Naive thymus-derived CD4-positive, alpha-beta T cell (primary cell): ENCODE results near the gene MSANTD1. TPM values are rescaled to one million over a fixed set of nuclear protein-coding genes. Genes with fewer than 3 reads are reported as not detected.

Experiments used
- ATAC-seq: fragments of 150-1000 bp; cut with Tn5 transposase; 2 replicates; pipeline ENCODE4 v1.10.0; 2021; ENCODE audit warnings: mild to moderate bottlenecking, moderate library complexity
- CTCF ChIA-PET: fragments of 350-600 bp; sonication (Branson Sonifier 250); formaldehyde crosslinking; loops from one replicate; lab custom pipeline; 2021; ENCODE audit warnings: antibody characterized with exemption; lab: Charles Lee
- POLR2A ChIA-PET: fragments of 350-600 bp; sonication (Branson Sonifier 250); formaldehyde crosslinking; loops from one replicate; lab custom pipeline; 2021; ENCODE audit warnings: antibody characterized with exemption, inconsistent platforms; lab: Charles Lee
- DNase-seq, 9 donors: peaks; one replicate each; pipeline versions ENCODE4 v3.0.0 to v3.0.0-alpha.2; 2020 to 2022; ENCODE audit warnings: mixed read lengths in 1 of 9
- H3K27ac ChIP-seq: one replicate; pipeline ENCODE4 v1.7.0; 2013; ENCODE audit warnings: mild to moderate bottlenecking, low read depth, low read length, moderate library complexity
- H3K27me3 ChIP-seq, 2 donors: one replicate each; pipeline ENCODE4 v1.7.0; 2013; ENCODE audit warnings: low read length in 2 of 2, mild to moderate bottlenecking in 2 of 2, moderate library complexity in 2 of 2; ENCODE audit not compliant: control insufficient read depth in 2 of 2, insufficient read depth in 2 of 2
- H3K36me3 ChIP-seq, 3 experiments: 1 replicate in 2 of 3; 2 replicates in 1 of 3; pipeline ENCODE4 v1.7.0; 2013; ENCODE audit warnings: low read length in 3 of 3, mild to moderate bottlenecking in 3 of 3, moderate library complexity in 1 of 3; ENCODE audit not compliant: insufficient read depth in 3 of 3, control insufficient read depth in 2 of 3
- H3K4me1 ChIP-seq, 2 donors: one replicate each; pipeline ENCODE4 v1.7.0; 2013; ENCODE audit warnings: low read length in 2 of 2, mild to moderate bottlenecking in 2 of 2, moderate library complexity in 1 of 2; ENCODE audit not compliant: control insufficient read depth in 2 of 2, insufficient read depth in 2 of 2
- H3K4me3 ChIP-seq: 2 replicates; pipeline ENCODE4 v1.7.0; 2013; ENCODE audit warnings: mild to moderate bottlenecking, low read length
- H3K9me3 ChIP-seq, 3 experiments: 1 replicate in 2 of 3; 2 replicates in 1 of 3; pipeline ENCODE4 v1.7.0; 2013; ENCODE audit warnings: low read length in 3 of 3; ENCODE audit not compliant: control insufficient read depth in 2 of 3
- H3K27ac Mint-ChIP-seq, 9 donors: one replicate each; pipeline ENCODE4 v1.8.0; 2020 to 2022; ENCODE audit warnings: mixed read lengths in 9 of 9, mild to moderate bottlenecking in 8 of 9, moderate library complexity in 5 of 9, inconsistent platforms in 2 of 9
- H3K27me3 Mint-ChIP-seq, 5 donors: one replicate each; pipeline ENCODE4 v1.8.0; 2021 to 2022; ENCODE audit warnings: mixed read lengths in 5 of 5, mild to moderate bottlenecking in 1 of 5
- H3K36me3 Mint-ChIP-seq, 5 donors: one replicate each; pipeline ENCODE4 v1.8.0; 2020 to 2022; ENCODE audit warnings: mixed read lengths in 5 of 5, mild to moderate bottlenecking in 3 of 5, inconsistent platforms in 1 of 5
- H3K4me1 Mint-ChIP-seq, 7 donors: one replicate each; pipeline ENCODE4 v1.8.0; 2020 to 2022; ENCODE audit warnings: mixed read lengths in 7 of 7, mild to moderate bottlenecking in 3 of 7, inconsistent platforms in 1 of 7
- H3K4me3 Mint-ChIP-seq, 10 donors: one replicate each; pipeline ENCODE4 v1.8.0; 2020 to 2022; ENCODE audit warnings: mild to moderate bottlenecking in 10 of 10, mixed read lengths in 10 of 10, moderate library complexity in 6 of 10, inconsistent platforms in 2 of 10
- H3K9me3 Mint-ChIP-seq, 11 donors: one replicate each; pipeline ENCODE4 v1.8.0; 2020 to 2022; ENCODE audit warnings: mixed read lengths in 11 of 11, mild to moderate bottlenecking in 4 of 11, inconsistent platforms in 1 of 11, moderate library complexity in 1 of 11
- intact Hi-C, 2 donors: fragments of 100-400 bp; cut with micrococcal nuclease; formaldehyde crosslinking; loops; one replicate each; pipeline ENCODE4 v1.15.1; 2023
- polyA plus RNA-seq, 2 donors: library from polyadenylated mRNA; unstranded; fragments of 300-500 nt; fragmentation: Illumina TruSeq; gene quantifications; one replicate each; pipeline ENCODE4 v1.2.3, GENCODE V29; 2021
- total RNA-seq, 6 experiments: library from RNA in 5 of 6; stranded (reverse) in 5 of 6; gene quantifications; 1 replicate in 5 of 6; 2 replicates in 1 of 6; pipeline ENCODE4 v1.2.3 and lab custom pipeline; 2021 to 2026

The MSANTD1 gene
- total and polyA plus RNA-seq, 7 experiments from 2014 or later, result 1.4 to 2.7 (median 2.3) TPM; not detected in 2

DNA sequence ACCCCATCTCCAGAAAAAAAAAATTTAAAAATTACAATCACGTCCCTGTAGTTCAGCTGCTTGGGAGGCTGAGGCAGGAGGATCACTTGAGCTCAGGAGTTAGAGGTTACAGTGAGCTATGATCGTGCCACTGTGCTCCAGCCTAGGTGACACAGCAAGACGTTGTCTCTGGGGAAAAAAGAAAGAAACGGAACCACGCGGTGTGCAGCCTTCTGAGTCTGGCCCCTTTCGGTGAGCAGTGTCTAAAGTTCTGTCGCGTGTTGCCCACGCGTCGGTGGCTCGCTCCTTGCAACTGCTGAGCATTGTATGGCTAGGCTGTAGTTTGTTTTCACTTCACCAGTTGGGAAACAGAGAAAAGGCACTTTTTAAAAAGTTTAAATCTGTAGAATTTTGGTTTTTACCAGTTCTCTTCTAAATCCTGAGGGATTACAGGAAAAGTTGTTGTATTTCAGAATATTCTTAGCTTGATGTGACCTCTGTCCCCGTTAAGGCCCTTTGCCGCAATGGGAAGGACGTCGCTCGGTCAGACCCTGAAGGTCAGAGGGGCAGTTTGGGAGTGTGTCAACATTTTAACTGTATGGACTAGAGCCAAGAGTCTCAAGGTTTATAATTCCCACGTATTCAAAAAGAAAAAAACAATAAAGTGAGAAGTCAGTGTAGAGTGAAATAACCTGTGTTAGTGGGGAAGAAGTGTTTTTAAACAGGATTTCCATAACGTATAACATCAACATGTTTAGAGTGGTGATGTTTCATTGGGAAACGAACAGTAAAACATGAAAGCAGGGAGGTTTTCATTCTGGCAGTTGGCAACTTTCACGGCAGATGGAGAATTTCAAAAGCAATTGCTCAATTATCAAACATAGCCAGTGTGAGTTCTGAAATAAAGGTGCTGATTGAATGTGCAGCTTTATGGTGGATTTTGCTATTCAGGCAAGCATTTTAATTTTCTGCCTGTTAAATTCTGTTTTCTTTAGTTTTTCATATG, 45.8 kb upstream of the MSANTD1 start:
- ChIA-PET POLR2A (interaction anchor here (0.6 to 1.5 kb wide), 6 partner anchors 9 to 1208 kb away, joined by 3 to 5 read pairs (median 4); no protein-coding TSS in a partner anchor), CTCF (interaction anchor here (3.5 kb wide), 1 partner anchor 9 kb away, joined by 19 read pairs; no protein-coding TSS in a partner anchor)
- DNase-seq (peak in 2 of 9 donors; percentile 18 to 32), ATAC-seq (peak; percentile 20)
- peak overlapping the region; percentile 55 to 94 (median 84) for H3K27ac Mint-ChIP-seq
- Histone ChIP-seq H3K4me1 (peaks cover 30 to 31% of the 10 kb centered on the region in 2 donors), H3K27ac (no peak overlapping the region), H3K9me3 (no peaks in the 10 kb centered on the region), H3K36me3 (peaks cover 0 to 32% (median under 1%) of the 10 kb centered on the region in 3 experiments), H3K4me3 (peak overlapping the region; percentile 34), H3K27me3 (no peaks in the 10 kb centered on the region)
- no peaks in the 10 kb centered on the region for H3K9me3 Mint-ChIP-seq
- H3K4me1 Mint-ChIP-seq, result peaks cover 21 to 71% (median 48%) of the 10 kb centered on the region in 7 donors
- no peaks in the 10 kb centered on the region for H3K27me3 Mint-ChIP-seq
- intact Hi-C loops, result loop anchor here (1.0 to 10.0 kb wide), 7 partner anchors 9 to 752 kb away; partner anchors contain the start of gene RGS12 (in 1 of the 2)
- H3K4me3 Mint-ChIP-seq, result peak overlapping the region; percentile 73 to 88 (median 82)
- peaks cover 11 to 33% (median 19%) of the 10 kb centered on the region in 5 donors for H3K36me3 Mint-ChIP-seq

DNA sequence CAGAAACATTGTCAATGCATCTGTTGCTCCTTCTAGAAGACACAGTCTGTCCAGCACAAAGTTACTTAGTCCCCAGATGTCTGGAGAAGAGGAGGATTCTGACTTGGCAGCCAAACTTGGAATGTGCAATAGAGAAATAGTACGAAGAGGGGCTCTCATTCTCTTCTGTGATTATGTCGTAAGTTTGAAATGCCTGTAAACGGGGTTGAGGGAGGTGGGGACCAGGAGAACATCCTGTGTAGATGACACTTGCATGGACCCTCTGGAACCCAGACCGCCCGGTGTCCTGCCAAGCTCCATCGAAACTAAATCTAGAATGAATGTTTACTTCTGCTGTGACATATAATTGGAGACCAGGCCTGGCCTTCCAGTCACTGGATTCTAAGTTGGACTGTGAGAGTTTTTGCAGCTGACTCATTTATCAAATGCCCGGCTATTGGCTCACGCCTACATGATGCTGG, 45.0 kb upstream of the MSANTD1 start:
- H3K36me3 ChIP-seq, result peaks cover 0 to 39% (median 4%) of the 10 kb centered on the region in 3 experiments
- ChIA-PET CTCF (interaction anchor here (3.5 kb wide), 1 partner anchor 10 kb away, joined by 19 read pairs; no protein-coding TSS in a partner anchor), POLR2A (interaction anchor here (1.3 kb wide), 1 partner anchor 11 kb away, joined by 4 read pairs; no protein-coding TSS in a partner anchor)
- no peaks in the 10 kb centered on the region for H3K9me3 ChIP-seq
- Mint-ChIP-seq H3K36me3 (peaks cover 15 to 41% (median 22%) of the 10 kb centered on the region in 5 donors), H3K9me3 (no peaks in the 10 kb centered on the region), H3K27me3 (no peaks in the 10 kb centered on the region), H3K4me1 (peaks cover 21 to 65% (median 43%) of the 10 kb centered on the region in 7 donors), H3K4me3 (peak overlapping the region in 3 of 10 donors; percentile 14 to 86 (median 21)), H3K27ac (peak overlapping the region in 1 of 9 donors; percentile 14)
- H3K4me3 ChIP-seq, result no peak overlapping the region
- intact Hi-C loops, result loop anchor here (2.0 to 10.0 kb wide), 4 partner anchors 13 to 751 kb away; partner anchors contain the start of gene RGS12 (in 1 of the 2)
- ATAC-seq (no peak), DNase-seq (no peak)
- no peak overlapping the region for H3K27ac ChIP-seq
- H3K27me3 ChIP-seq, result no peaks in the 10 kb centered on the region
- peaks cover 30 to 31% of the 10 kb centered on the region in 2 donors for H3K4me1 ChIP-seq

DNA sequence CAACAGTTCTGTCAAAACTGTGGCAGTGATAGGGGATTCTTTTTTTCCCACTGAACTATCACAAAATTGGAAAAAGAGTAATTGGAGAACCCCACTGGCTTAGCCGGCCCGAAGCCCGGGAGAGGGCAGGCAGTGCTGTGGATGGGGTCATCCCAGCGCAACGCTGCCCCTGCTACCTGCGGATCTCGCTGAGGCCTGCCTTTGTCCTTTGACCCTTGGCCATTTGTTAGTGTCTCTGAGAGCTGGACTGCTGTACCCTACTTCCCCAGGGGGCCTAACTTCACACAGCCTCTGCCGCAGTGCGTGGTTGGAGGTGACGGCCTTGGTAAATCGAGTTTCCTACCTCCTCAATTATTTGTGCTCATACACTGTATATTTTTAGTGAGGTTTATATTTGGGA, 43.0 kb upstream of the MSANTD1 start:
- peaks cover 21 to 50% (median 32%) of the 10 kb centered on the region in 7 donors for H3K4me1 Mint-ChIP-seq
- H3K4me3 Mint-ChIP-seq, result no peak overlapping the region
- peaks cover 22 to 28% of the 10 kb centered on the region in 2 donors for H3K4me1 ChIP-seq
- POLR2A ChIA-PET, result no interaction called here
- no peaks in the 10 kb centered on the region for H3K9me3 ChIP-seq
- peak overlapping the region in 1 of 9 donors; percentile 1 for H3K27ac Mint-ChIP-seq
- H3K27me3 ChIP-seq, result no peaks in the 10 kb centered on the region
- no peak overlapping the region for H3K4me3 ChIP-seq
- ATAC-seq, result no peak
- H3K36me3 ChIP-seq, result peaks cover 0 to 46% (median 4%) of the 10 kb centered on the region in 3 experiments
- no peak for DNase-seq
- CTCF ChIA-PET, result no interaction called here
- H3K27ac ChIP-seq, result no peak overlapping the region
- intact Hi-C loops, result loop anchor here in 1 of 2 donors (10.0 kb wide), 1 partner anchor 749 kb away; no protein-coding TSS in a partner anchor
- H3K9me3 Mint-ChIP-seq, result no peaks in the 10 kb centered on the region
- H3K36me3 Mint-ChIP-seq, result peaks cover 19 to 50% (median 24%) of the 10 kb centered on the region in 5 donors
- no peaks in the 10 kb centered on the region for H3K27me3 Mint-ChIP-seq

DNA sequence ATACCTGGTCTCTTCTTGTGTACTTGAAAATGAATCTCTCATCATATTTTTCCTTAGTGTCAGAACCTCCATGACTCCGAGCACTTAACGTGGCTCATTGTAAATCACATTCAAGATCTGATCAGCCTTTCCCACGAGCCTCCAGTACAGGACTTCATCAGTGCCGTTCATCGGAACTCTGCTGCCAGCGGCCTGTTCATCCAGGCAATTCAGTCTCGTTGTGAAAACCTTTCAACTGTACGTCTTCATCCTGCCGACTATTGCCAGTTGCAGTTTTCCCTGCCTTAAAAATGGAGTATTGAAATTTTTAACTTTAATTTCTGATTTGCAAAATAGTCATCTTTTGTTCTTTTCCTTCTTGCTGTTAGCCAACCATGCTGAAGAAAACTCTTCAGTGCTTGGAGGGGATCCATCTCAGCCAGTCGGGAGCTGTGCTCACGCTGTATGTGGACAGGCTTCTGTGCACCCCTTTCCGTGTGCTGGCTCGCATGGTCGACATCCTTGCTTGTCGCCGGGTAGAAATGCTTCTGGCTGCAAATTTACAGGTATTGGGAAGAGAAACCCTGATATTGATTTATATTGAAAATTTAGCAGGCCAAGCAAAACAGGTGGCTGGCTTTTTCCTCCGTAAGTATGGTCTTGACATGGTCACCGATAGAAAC, 42.4 kb upstream of the MSANTD1 start:
- no peaks in the 10 kb centered on the region for H3K27me3 ChIP-seq
- no peak for DNase-seq
- POLR2A ChIA-PET, result no interaction called here
- H3K4me3 Mint-ChIP-seq, result no peak overlapping the region
- H3K4me1 Mint-ChIP-seq, result peaks cover 21 to 45% (median 27%) of the 10 kb centered on the region in 7 donors
- no peak for ATAC-seq
- H3K27me3 Mint-ChIP-seq, result no peaks in the 10 kb centered on the region
- CTCF ChIA-PET, result no interaction called here
- no peak overlapping the region for H3K27ac ChIP-seq
- H3K36me3 Mint-ChIP-seq, result peaks cover 19 to 50% (median 24%) of the 10 kb centered on the region in 5 donors
- intact Hi-C loops, result loop anchor here in 1 of 2 donors (10.0 kb wide), 1 partner anchor 748 kb away; no protein-coding TSS in a partner anchor
- no peaks in the 10 kb centered on the region for H3K9me3 Mint-ChIP-seq
- H3K27ac Mint-ChIP-seq, result peak overlapping the region in 1 of 9 donors; percentile 1
- peaks cover 17 to 23% of the 10 kb centered on the region in 2 donors for H3K4me1 ChIP-seq
- H3K9me3 ChIP-seq, result no peaks in the 10 kb centered on the region
- H3K36me3 ChIP-seq, result peaks cover 0 to 46% (median 4%) of the 10 kb centered on the region in 3 experiments
- H3K4me3 ChIP-seq, result no peak overlapping the region

DNA sequence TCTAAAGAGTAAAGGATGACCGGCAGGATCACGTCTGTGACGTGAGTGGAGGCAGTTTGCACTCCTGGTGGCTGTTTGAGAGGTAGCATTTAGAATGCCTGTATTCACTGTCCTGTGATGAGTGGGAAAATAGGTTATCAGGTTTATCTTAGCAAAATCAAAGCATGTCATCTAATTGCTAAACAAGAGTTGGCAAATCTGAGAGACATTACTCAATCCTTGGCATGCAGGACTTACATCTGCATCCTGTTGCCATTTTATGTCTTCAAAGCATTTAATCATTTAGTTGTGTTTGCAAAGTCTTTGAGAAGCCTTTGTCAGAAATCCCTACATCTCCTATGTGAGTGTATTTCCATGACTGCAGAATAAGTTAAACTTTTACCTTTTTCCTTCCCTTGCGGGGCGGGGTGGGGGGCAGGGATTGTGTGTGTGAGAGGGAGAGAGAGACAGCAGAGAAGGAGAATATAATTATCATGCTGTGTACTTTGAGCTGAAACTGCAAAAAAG, 41.4 kb upstream of the MSANTD1 start:
- H3K27me3 Mint-ChIP-seq, result no peaks in the 10 kb centered on the region
- no peaks in the 10 kb centered on the region for H3K27me3 ChIP-seq
- H3K27ac Mint-ChIP-seq, result no peak overlapping the region
- no peaks in the 10 kb centered on the region for H3K9me3 ChIP-seq
- H3K36me3 Mint-ChIP-seq, result peaks cover 19 to 54% (median 23%) of the 10 kb centered on the region in 5 donors
- CTCF ChIA-PET, result no interaction called here
- H3K4me3 Mint-ChIP-seq, result no peak overlapping the region
- DNase-seq (no peak), ATAC-seq (peak; percentile 44)
- intact Hi-C loops, result loop anchor here in 1 of 2 donors (10.0 kb wide), 1 partner anchor 747 kb away; no protein-coding TSS in a partner anchor
- H3K4me1 ChIP-seq, result peaks cover 9 to 13% of the 10 kb centered on the region in 2 donors
- peaks cover 11 to 35% (median 17%) of the 10 kb centered on the region in 7 donors for H3K4me1 Mint-ChIP-seq
- H3K36me3 ChIP-seq, result peaks cover 6 to 52% (median 9%) of the 10 kb centered on the region in 3 experiments
- no peak overlapping the region for H3K27ac ChIP-seq
- POLR2A ChIA-PET, result no interaction called here
- no peak overlapping the region for H3K4me3 ChIP-seq
- H3K9me3 Mint-ChIP-seq, result no peaks in the 10 kb centered on the region
